ENCODE data around the gene ARRDC4.

The ARRDC4 gene

GRCh38 chr15:97953748-97954147 lies 6.8 kb upstream of the ARRDC4 start:
- no peak for TF ChIP-seq SCRT1 (tag by site-specific recombination; IDR thresholded peaks at IDR 0.05; ENCODE audit: borderline replicate concordance)
- no peak for TF ChIP-seq ZNF132 (tag by site-specific recombination; IDR thresholded peaks at IDR 0.05; ENCODE audit: borderline replicate concordance)
- TF ChIP-seq ZNF449 (tag by site-specific recombination; IDR thresholded peaks at IDR 0.05): no peak
- TF ChIP-seq ZFP69B (tag by site-specific recombination; IDR thresholded peaks at IDR 0.05): no peak
- TF ChIP-seq ZNF623 (tag by site-specific recombination; IDR thresholded peaks at IDR 0.05): no peak
- no peak for TF ChIP-seq ZNF791 (tag by site-specific recombination; IDR thresholded peaks at IDR 0.05)
- no peak for TF ChIP-seq ZNF768 (tag by site-specific recombination; IDR thresholded peaks at IDR 0.05)
- POLR2A ChIA-PET: no interaction called here
- H3K4me3 ChIP-seq (ENCODE audit: low read depth, low read length): no peak overlapping the region
- H3K9me3 ChIP-seq (ENCODE audit: control insufficient read depth, insufficient read depth, low read depth, low read length): no peaks in the 10 kb centered on the region
- CTCF ChIA-PET: interaction anchor here (0.8 kb wide), 1 partner anchor 13 kb away, joined by 3 read pairs; no protein-coding TSS in a partner anchor
- H3K27ac ChIP-seq (ENCODE audit: extremely low read depth, low read depth, low read length): no peak overlapping the region
- no peaks in the 10 kb centered on the region for H3K36me3 ChIP-seq (ENCODE audit: control insufficient read depth in 2 of 2, insufficient read depth in 1 of 2, low read length in 2 of 2)
- H3K4me1 ChIP-seq (ENCODE audit: control insufficient read depth, insufficient read depth, low read length): 0 out of 2 replicates have a peak, but pooled peaks cover 3% of the 10 kb centered on the region

- H3K4me1 ChIP-seq (ENCODE audit: control insufficient read depth, insufficient read depth, low read length): peaks cover 6% of the 10 kb centered on the region; the same call in 1 of the 2 replicates
- no peaks in the 10 kb centered on the region for H3K36me3 ChIP-seq (ENCODE audit: control insufficient read depth in 2 of 2, insufficient read depth in 1 of 2, low read length in 2 of 2)
- H3K27ac ChIP-seq (ENCODE audit: extremely low read depth, low read depth, low read length): no peak overlapping the region
- POLR2A ChIA-PET: no interaction called here
- H3K4me3 ChIP-seq (ENCODE audit: low read depth, low read length): no peak overlapping the region
- H3K9me3 ChIP-seq (ENCODE audit: control insufficient read depth, insufficient read depth, low read depth, low read length): no peaks in the 10 kb centered on the region
- CTCF ChIA-PET: no interaction called here
- TF ChIP-seq ZSCAN16 (tag by site-specific recombination; IDR thresholded peaks at IDR 0.05) (no peak), TSHZ1 (tag by site-specific recombination; IDR thresholded peaks at IDR 0.05; ENCODE audit: borderline replicate concordance) (no peak), TCF7L2 (IDR thresholded peaks at IDR 0.05; ENCODE audit: borderline replicate concordance, low read depth, low read length) (no peak), ZNF26 (tag by site-specific recombination; IDR thresholded peaks at IDR 0.05) (no peak), ZNF792 (tag by site-specific recombination; IDR thresholded peaks at IDR 0.05) (no peak), ZNF777 (tag by site-specific recombination; IDR thresholded peaks at IDR 0.05; ENCODE audit: borderline replicate concordance) (no peak), ZNF341 (tag by site-specific recombination; IDR thresholded peaks at IDR 0.05; ENCODE audit: low read depth) (0 out of 2 replicates have a peak, but pooled peaks have one; percentile 24), ZNF530 (tag by site-specific recombination; IDR thresholded peaks at IDR 0.05; ENCODE audit: low read depth) (no peak), ZNF449 (tag by site-specific recombination; IDR thresholded peaks at IDR 0.05) (no peak), PRDM10 (tag by site-specific recombination; IDR thresholded peaks at IDR 0.05) (peak; percentile 50; the same call in 1 of the 2 replicates), ZNF837 (tag by site-specific recombination; IDR thresholded peaks at IDR 0.05) (no peak), ZBTB26 (tag by site-specific recombination; optimal IDR thresholded peaks at IDR 0.05) (no peak), ZNF23 (tag by site-specific recombination; IDR thresholded peaks at IDR 0.05; ENCODE audit: borderline replicate concordance) (no peak), MEIS1 (CRISPR knock-in tag; IDR thresholded peaks at IDR 0.05; ENCODE audit: borderline replicate concordance) (no peak), HOXD13 (CRISPR knock-in tag; IDR thresholded peaks at IDR 0.05; ENCODE audit: borderline replicate concordance) (no peak), ZNF114 (tag by site-specific recombination; IDR thresholded peaks at IDR 0.05) (no peak)
Measured at GRCh38 chr15:97955035-97955434, 5.5 kb upstream of the ARRDC4 start.
